Measurements from ENCODE around the gene COL7A1. TPM values are rescaled to one million over a fixed set of nuclear protein-coding genes. Genes with fewer than 3 reads are reported as not detected.

Gene COL7A1
- total and polyA plus RNA-seq, 2 donors from 2014 or later, result 13.1 to 14.4 TPM

- H3K9me3 ChIP-seq (ENCODE audit: control insufficient read depth in 2 of 3, insufficient read depth in 1 of 3, low read length in 3 of 3), result no peaks in the 10 kb centered on the region
- no peak overlapping the region for H3K9ac ChIP-seq (ENCODE audit: low read length in 3 of 3)
- DNase-seq, result peak in 1 of 5 donors; percentile 61
- H3K27me3 ChIP-seq (ENCODE audit: control insufficient read depth, insufficient read depth, low read length), result no peaks in the 10 kb centered on the region
- no peak overlapping the region for H3K27ac ChIP-seq (ENCODE audit: low read depth in 2 of 2, low read length in 2 of 2)
- TF ChIP-seq CTCF (IDR thresholded peaks at IDR 0.05; ENCODE audit: borderline replicate concordance, extremely low read depth, insufficient read depth), result no peak
- H3K36me3 ChIP-seq (ENCODE audit: control insufficient read depth in 2 of 3, insufficient read depth in 3 of 3, low read length in 3 of 3), result no peaks in the 10 kb centered on the region
- no peak overlapping the region for H3K4me3 ChIP-seq (ENCODE audit: low read length in 3 of 3)
- no peaks in the 10 kb centered on the region for H3K4me1 ChIP-seq (ENCODE audit: control insufficient read depth in 2 of 3, insufficient read depth in 2 of 3, low read depth in 1 of 3, low read length in 3 of 3)
- intact Hi-C loops (cut with DNase I), result no loop called here
- FAIRE-seq, result no peak
Measured at GRCh38 chr3:48524970-48525369, 70.2 kb downstream of the COL7A1 start.

GRCh38 chr3:48521635-48522034 is 73.5 kb downstream of the COL7A1 start:
- H3K27ac ChIP-seq (ENCODE audit: low read depth in 2 of 2, low read length in 2 of 2), result no peak overlapping the region
- H3K9ac ChIP-seq (ENCODE audit: low read length in 3 of 3), result no peak overlapping the region
- DNase-seq, result no peak
- FAIRE-seq, result no peak
- no peaks in the 10 kb centered on the region for H3K4me1 ChIP-seq (ENCODE audit: control insufficient read depth in 2 of 3, insufficient read depth in 2 of 3, low read depth in 1 of 3, low read length in 3 of 3)
- no peaks in the 10 kb centered on the region for H3K9me3 ChIP-seq (ENCODE audit: control insufficient read depth in 2 of 3, insufficient read depth in 1 of 3, low read length in 3 of 3)
- intact Hi-C loops (cut with DNase I), result no loop called here
- H3K36me3 ChIP-seq (ENCODE audit: control insufficient read depth in 2 of 3, insufficient read depth in 3 of 3, low read length in 3 of 3), result no peaks in the 10 kb centered on the region
- no peak overlapping the region for H3K4me3 ChIP-seq (ENCODE audit: low read length in 3 of 3)
- TF ChIP-seq CTCF (IDR thresholded peaks at IDR 0.05; ENCODE audit: borderline replicate concordance, extremely low read depth, insufficient read depth), result no peak
- no peaks in the 10 kb centered on the region for H3K27me3 ChIP-seq (ENCODE audit: control insufficient read depth, insufficient read depth, low read length)

DNA sequence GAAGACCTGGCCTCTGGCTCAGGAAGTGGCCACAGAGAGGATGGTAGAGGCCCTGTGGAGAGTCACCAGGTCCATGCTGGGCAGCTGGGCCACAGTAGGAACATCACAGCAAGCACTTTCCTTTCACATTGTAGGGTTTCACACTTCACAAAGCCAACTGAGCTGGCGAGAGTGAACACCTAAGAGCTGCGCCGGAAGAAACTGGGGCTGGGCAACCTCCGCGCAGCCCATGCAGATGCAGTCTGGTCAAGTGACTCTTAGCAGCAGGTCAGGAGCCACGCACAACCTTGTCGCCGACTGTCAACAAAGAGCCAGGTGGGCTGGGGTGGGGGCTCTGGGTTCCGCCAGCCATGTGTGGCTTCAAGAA is 75.9 kb downstream of the COL7A1 start:
- TF ChIP-seq CTCF (IDR thresholded peaks at IDR 0.05; ENCODE audit: borderline replicate concordance, extremely low read depth, insufficient read depth), result no peak
- Histone ChIP-seq H3K4me3 (ENCODE audit: low read length in 3 of 3) (no peak overlapping the region), H3K4me1 (ENCODE audit: control insufficient read depth in 2 of 3, insufficient read depth in 2 of 3, low read depth in 1 of 3, low read length in 3 of 3) (no peaks in the 10 kb centered on the region), H3K27me3 (ENCODE audit: control insufficient read depth, insufficient read depth, low read length) (no peaks in the 10 kb centered on the region), H3K9me3 (ENCODE audit: control insufficient read depth in 2 of 3, insufficient read depth in 1 of 3, low read length in 3 of 3) (no peaks in the 10 kb centered on the region), H3K9ac (ENCODE audit: low read length in 3 of 3) (no peak overlapping the region), H3K36me3 (ENCODE audit: control insufficient read depth in 2 of 3, insufficient read depth in 3 of 3, low read length in 3 of 3) (no peaks in the 10 kb centered on the region), H3K27ac (ENCODE audit: low read depth in 2 of 2, low read length in 2 of 2) (no peak overlapping the region)
- intact Hi-C loops (cut with DNase I), result no loop called here
- FAIRE-seq, result no peak
- no peak for DNase-seq

DNA sequence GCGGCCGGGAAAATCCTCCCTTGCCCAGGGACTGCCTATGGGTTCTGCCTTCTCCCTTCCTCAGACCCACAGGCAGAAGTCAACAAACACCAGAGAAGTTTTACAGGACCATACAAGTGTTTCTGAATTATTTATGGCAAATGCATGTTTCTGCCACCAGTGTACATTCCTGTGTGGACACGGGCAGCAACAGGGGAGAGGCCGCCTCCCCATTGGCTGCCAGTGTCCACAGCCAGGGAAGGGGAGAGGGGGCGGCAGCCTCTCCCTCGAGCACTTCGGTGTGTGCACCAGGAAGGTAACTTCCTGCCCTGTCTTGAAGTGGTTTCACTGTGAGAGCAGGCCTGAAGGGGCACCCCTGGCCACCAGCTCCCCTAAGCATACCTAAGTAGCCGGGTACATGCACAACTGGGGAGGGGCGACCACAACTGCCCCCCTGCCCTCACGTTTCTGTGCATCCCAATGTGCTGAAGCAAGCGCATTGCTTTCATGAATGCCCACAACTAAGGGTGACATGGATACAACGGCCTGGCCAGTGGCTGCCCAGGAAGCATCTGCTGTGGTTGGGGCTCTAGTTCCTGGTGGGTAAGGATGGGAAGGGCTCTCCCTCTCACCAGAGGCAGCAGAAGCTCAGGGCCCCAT is 76.4 kb downstream of the COL7A1 start:
- Histone ChIP-seq H3K9ac (ENCODE audit: low read length in 3 of 3) (no peak overlapping the region), H3K4me1 (ENCODE audit: control insufficient read depth in 2 of 3, insufficient read depth in 2 of 3, low read depth in 1 of 3, low read length in 3 of 3) (no peaks in the 10 kb centered on the region), H3K36me3 (ENCODE audit: control insufficient read depth in 2 of 3, insufficient read depth in 3 of 3, low read length in 3 of 3) (no peaks in the 10 kb centered on the region), H3K4me3 (ENCODE audit: low read length in 3 of 3) (no peak overlapping the region), H3K27ac (ENCODE audit: low read depth in 2 of 2, low read length in 2 of 2) (no peak overlapping the region), H3K9me3 (ENCODE audit: control insufficient read depth in 2 of 3, insufficient read depth in 1 of 3, low read length in 3 of 3) (no peaks in the 10 kb centered on the region), H3K27me3 (ENCODE audit: control insufficient read depth, insufficient read depth, low read length) (no peaks in the 10 kb centered on the region)
- no peak for DNase-seq
- intact Hi-C loops (cut with DNase I), result no loop called here
- FAIRE-seq, result no peak
- no peak for TF ChIP-seq CTCF (IDR thresholded peaks at IDR 0.05; ENCODE audit: borderline replicate concordance, extremely low read depth, insufficient read depth)
